Kidney glomerular epithelial cell (primary cell): ENCODE results near the gene CAB39L.

Experiments used
- DNase-seq: peaks from one replicate; lab custom pipeline; 2025; lab: John Stamatoyannopoulos, UW

The CAB39L gene

DNA sequence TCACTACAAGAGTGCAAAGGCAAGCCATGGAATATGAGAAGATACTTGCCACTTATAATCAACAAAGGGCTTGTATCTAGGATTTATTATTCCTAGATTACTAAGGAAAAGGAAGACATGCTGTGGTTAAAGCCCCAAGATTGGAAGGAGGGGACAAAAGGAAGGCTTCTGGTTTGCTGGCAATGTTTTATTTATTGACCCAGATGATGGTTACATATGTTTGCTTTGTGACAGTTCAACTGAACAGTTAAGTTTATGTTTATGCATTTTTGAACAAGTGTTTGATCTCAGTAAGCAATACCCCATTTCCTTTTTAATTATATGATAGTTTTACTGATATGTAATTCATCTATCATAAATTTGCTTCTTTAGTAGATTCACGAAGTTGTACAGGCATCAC lies 155.9 kb downstream of the CAB39L start:
- DNase-seq: no peak

- DNase-seq: no peak
Observed at GRCh38 chr13:49279885-49280284, 164.0 kb downstream of the CAB39L start.

GRCh38 chr13:49279112-49279511 lies 164.8 kb downstream of the CAB39L start:
- no peak for DNase-seq

- DNase-seq: no peak
Observed at GRCh38 chr13:49278211-49278610, 165.7 kb downstream of the CAB39L start.

GRCh38 chr13:49272296-49272695 lies 171.6 kb downstream of the CAB39L start:
- no peak for DNase-seq

DNA sequence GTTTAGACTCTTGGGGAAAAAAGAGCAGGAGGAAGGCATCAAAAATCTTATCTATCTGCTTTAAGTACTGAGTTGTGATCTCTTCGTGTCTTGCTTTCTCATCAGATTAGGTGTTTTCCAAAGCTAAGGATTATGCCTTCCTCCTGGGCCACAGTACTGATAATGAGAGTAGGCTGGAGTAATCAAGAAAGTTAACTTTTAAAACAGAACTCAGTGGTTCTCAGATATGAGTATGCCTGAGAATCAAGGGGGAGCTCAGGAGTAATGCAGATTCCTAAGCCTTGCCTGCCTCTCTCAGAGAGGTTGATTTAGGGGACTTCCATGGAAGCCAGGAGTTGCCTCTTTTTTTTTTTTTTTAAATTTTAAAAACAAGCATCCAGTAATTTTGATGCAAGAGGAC lies 172.6 kb downstream of the CAB39L start:
- DNase-seq: no peak

GRCh38 chr13:49265822-49266221 lies 178.0 kb downstream of the CAB39L start:
- DNase-seq: no peak

GRCh38 chr13:49262634-49263033 lies 181.2 kb downstream of the CAB39L start:
- no peak for DNase-seq

- no peak for DNase-seq
Observed at GRCh38 chr13:49259586-49259985, 184.3 kb downstream of the CAB39L start.
